HK-2 (cell line): ENCODE measurements around the gene TALDO1.

ENCODE experiments used
- DNase-seq: peaks from one replicate; pipeline ENCODE4 v3.0.0-alpha.2; 2018; ENCODE audit not compliant: unreplicated experiment

Gene TALDO1

DNA sequence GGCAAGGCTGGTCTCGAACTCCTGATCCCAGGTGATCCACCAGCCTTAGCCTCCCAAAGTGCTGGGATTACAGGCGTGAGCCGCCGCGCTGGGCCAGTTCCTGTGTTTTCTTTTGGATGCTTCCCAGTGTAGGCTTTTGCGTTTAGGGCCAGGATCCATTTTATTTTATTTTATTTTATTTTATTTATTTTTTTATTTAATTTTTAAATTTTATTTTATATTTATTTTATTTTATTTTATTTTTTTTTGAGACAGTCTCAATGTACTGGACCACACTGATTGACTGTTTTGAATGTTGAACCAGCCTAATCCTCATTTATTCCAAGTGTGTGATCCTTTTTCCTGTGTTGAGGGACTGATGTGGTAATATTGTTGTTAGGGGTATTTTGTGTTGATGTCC, 32.8 kb upstream of the TALDO1 start:
- DNase-seq = no peak

GRCh38 chr11:719214-720016, 27.8 kb upstream of the TALDO1 start:
- DNase-seq = no peak

- no peak for DNase-seq
Measured at GRCh38 chr11:720017-720641, 27.1 kb upstream of the TALDO1 start.

- DNase-seq = no peak
Measured at GRCh38 chr11:720642-721246, 26.5 kb upstream of the TALDO1 start.

DNA sequence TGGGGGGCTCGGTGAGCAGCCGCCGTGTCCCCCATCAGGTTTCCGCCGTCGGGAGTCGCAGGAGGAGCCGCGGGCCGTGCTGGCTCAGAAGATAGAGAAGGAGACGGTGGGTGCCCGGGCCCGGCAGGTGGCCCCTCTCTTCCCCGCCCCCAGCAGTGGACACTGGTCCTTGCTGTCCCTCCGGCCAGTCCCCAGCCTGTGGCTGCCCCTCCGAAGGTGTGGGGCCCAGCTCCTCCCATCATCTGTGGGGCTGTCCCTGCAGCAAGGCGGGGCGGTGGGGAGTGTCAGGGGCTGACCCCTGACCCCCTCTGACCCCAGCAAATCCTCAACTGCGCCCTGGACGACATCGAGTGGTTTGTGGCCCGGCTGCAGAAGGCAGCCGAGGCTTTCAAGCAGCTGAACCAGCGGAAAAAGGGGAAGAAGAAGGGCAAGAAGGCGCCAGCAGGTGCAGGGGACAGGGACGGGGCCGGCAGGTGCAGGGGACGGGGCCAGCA, 26.0 kb upstream of the TALDO1 start:
- no peak for DNase-seq

DNA sequence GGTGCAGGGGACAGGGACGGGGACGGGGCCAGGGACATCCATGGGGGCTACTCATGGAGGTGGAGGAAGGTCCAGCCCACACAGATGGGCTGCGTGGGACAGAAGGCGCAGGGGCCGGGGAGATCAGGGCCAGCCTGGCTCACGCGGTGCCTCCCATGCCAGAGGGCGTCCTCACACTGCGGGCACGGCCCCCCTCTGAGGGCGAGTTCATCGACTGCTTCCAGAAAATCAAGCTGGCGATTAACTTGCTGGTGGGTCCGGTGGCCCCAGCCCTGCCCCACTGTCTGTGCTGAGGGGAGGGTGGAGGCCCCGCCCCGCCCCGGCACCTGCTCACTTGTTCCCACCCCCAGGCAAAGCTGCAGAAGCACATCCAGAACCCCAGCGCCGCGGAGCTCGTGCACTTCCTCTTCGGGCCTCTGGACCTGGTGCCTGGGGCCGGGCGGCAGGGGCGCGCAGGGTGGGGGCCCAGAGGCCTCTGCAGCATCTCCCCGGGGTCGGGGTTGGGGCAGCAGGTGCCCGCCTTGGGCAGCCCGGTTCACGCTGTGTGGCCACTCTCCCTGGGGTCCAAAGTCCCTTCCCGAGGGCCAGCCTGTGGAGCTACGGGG, 25.4 kb upstream of the TALDO1 start:
- no peak for DNase-seq

GRCh38 chr11:722346-722811, 24.9 kb upstream of the TALDO1 start:
- no peak for DNase-seq

GRCh38 chr11:723120-723883, 24.0 kb upstream of the TALDO1 start:
- DNase-seq = no peak

DNA sequence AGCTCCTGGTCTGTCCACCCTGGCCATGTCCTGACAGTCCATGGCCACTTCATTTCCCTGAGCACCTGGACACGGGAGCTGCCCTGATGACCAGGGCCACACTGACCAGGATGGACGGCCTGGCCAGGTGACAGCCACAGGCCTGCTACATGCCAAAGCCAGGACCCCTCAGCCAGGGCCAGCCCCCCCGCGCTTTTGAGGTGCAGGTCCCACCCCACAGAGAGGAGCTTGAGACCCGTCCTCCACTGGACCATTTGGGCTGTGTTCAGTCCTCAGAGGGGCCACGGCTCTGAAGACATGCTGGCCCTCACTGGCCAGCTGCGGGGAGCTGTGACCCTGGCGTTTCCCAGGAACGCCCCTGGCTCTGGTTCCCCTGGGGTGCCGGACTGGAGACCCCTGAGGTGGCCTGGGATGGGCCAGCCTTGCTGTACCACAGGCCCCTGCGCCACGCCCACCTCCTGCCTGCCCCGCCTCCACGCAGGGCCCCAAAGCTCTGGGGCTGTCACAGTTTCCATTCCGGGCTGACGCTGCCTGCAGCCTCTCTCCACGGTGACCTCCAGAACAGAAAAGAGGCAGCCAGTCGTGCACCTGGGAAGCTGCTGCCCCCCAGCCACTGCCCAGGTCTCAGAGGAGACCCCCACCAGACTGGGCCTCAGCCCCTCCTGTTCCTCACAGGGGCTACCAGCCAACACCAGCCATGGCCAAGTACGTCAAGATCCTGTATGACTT, 23.1 kb upstream of the TALDO1 start:
- DNase-seq = no peak

DNA sequence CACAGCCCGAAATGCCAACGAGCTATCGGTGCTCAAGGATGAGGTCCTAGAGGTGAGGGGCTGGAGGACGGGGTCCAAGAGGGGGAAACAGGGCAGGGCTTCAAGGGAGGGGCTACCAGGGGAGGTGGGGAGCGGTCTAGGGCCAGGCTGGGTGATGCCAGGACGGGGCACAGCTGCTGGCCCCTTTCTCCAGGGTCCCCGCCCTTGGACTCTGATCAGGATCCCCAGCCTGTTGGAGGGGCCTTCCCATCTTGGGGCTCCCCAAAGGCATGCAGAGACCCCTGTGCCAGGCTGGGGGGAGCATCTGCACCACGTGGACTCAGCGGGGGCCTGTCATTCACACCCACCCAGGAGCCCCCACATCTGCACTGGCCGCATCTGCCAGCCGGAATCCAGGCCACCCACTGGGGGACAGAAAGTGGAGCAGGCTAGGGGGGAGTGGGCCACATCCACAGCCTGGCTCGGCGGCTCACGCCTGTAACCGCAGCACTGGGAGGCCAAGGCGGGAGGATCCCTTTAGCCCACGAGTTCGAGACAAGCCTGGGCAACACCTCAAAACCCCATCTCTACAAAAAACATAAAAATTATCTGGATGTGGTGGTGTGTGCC, 22.4 kb upstream of the TALDO1 start:
- no peak for DNase-seq

DNA sequence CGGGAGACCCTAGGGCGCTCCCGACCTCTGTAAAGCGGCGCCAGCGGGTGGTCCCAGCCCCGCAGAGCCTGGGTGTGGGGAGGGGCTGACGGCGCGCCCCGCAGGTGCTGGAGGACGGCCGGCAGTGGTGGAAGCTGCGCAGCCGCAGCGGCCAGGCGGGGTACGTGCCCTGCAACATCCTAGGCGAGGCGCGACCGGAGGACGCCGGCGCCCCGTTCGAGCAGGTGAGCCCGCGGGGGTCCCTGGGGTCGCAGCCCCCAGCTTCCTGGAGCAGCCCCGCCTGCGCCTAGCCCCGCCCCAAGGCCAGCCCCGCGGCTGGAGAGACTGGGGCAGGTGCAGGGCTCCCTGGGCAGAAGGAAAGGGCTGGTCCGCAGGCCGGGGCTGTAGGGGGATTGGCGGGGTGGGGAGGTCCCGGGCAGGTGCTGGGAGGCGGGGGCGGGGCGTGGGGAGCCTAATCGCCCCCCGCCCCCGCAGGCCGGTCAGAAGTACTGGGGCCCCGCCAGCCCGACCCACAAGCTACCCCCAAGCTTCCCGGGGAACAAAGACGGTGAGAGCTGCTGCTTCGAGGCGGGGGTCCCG, 21.6 kb upstream of the TALDO1 start:
- no peak for DNase-seq

DNA sequence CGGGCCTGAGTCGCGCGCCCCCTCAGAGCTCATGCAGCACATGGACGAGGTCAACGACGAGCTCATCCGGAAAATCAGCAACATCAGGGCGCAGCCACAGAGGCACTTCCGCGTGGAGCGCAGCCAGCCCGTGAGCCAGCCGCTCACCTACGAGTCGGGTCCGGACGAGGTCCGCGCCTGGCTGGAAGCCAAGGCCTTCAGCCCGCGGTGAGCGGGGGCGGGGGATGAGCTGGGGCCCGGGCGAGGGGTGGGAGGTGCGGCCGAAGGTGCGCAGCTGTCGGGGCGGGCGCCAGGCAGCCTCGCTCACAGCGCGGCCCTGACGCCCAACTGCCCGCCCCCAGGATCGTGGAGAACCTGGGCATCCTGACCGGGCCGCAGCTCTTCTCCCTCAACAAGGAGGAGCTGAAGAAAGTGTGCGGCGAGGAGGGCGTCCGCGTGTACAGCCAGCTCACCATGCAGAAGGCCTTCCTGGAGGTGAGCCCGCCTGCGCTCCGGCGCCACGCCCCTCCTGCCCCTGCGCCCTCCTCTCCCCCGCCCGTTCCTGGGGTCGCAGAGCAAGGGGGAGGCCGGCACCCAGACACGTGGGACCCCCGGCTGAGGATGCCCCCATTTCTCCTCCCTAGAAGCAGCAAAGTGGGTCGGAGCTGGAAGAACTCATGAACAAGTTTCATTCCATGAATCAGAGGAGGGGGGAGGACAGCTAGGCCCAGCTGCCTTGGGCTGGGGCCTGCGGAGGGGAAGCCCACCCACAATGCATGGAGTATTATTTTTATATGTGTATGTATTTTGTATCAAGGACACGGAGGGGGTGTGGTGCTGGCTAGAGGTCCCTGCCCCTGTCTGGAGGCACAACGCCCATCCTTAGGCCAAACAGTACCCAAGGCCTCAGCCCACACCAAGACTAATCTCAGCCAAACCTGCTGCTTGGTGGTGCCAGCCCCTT, 20.7 kb upstream of the TALDO1 start:
- no peak for DNase-seq

DNA sequence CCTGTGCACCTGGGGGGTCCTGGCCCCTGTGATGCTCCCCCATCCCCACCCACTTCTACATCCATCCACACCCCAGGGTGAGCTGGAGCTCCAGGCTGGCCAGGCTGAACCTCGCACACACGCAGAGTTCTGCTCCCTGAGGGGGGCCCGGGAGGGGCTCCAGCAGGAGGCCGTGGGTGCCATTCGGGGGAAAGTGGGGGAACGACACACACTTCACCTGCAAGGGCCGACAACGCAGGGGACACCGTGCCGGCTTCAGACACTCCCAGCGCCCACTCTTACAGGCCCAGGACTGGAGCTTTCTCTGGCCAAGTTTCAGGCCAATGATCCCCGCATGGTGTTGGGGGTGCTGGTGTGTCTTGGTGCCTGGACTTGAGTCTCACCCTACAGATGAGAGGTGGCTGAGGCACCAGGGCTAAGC, 20.0 kb upstream of the TALDO1 start:
- DNase-seq = no peak

DNA sequence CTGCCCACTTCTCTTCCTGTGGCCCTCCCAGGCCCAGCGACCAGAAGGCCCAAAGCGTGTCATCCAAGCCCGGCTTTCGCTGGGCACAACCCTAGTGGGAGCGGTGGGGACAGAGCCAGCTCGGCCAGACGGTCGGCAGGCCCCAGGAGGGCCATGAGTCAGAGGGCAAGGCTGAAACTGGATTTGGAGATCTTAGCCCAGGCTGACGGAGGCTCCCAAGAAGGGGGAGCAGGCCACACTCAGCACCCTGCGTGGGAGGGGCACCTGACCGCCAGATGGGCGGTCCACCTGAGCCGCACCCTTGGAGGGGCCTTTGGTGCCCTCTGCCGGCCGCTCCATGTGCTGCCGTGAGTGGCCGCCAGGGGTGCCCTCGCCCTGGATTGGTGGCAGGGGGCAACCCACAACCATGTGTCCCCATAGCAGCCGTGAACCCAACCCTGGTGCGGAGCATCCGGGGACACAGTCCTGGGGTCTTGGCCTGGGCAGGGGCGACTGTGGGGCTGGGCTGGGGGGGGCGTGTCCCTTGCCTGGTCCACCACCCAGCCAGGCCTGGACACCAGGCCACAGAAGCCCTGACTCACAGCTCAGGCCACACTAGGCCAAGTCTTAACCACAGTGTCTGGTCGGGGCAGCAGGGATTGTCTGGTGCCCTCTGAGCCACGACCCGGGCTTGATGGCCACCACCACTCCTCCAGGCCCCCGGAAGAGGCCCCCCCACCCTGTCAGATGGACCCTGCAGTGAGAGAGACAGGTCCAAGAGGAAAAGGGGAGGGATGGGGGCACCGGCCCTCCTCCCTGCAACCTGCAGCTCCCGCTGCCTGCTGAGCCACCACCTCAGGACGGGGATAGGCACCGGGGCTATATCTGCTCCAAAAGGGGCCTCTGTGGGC, 19.2 kb upstream of the TALDO1 start:
- peak; percentile 93 for DNase-seq

DNA sequence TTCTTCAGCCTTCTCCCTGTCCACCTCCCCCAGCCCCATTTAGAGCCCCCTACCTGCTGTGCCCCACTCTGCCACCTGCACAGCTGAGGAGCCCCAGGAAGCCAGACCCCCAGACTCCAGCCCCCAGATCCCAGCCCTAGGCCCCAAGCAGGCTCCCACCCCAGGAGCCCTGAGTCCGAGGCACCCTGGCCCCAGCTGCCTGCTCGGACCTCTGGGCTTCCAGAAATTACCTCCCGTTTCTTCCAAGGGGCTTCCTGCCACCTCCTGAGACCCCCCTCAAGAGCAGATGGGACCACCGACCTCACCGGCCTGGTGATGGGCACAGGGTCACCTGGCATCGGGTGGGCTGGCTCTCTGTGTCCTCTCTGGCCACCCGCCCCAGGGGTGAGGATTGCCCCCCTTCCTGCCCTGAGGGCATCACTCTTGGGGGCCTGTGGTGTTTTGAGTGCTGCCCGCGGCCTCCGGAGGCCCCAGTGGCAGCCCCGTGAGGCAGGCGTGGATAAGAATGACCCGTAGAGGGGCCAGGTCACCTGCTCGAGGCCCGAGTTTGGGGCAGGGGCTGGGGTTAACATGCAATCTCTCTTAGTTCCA, 18.3 kb upstream of the TALDO1 start:
- DNase-seq = no peak

- no peak for DNase-seq
Measured at GRCh38 chr11:729492-730074, 17.7 kb upstream of the TALDO1 start.

DNA sequence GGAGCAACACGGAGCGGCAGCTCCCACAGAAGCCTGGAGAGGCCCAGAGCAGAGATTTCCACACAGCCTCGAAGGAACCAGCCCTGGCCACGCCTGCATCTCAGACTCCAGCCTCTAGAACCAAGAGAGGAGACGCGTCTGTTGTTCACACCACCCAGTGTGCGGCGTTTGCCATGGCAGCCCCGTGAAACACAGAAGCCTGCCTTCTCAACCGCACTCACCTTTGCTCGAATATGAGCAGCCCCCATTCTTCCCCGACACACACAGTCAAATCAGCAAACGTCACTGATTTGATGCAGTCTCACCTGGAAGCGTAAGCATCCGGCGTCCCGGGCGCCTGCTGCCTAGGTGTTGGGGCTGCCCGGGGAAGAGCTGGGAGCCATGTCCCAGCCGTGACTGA, 14.2 kb upstream of the TALDO1 start:
- DNase-seq = no peak
